ENCODE data around the gene CCDC78.

DNA sequence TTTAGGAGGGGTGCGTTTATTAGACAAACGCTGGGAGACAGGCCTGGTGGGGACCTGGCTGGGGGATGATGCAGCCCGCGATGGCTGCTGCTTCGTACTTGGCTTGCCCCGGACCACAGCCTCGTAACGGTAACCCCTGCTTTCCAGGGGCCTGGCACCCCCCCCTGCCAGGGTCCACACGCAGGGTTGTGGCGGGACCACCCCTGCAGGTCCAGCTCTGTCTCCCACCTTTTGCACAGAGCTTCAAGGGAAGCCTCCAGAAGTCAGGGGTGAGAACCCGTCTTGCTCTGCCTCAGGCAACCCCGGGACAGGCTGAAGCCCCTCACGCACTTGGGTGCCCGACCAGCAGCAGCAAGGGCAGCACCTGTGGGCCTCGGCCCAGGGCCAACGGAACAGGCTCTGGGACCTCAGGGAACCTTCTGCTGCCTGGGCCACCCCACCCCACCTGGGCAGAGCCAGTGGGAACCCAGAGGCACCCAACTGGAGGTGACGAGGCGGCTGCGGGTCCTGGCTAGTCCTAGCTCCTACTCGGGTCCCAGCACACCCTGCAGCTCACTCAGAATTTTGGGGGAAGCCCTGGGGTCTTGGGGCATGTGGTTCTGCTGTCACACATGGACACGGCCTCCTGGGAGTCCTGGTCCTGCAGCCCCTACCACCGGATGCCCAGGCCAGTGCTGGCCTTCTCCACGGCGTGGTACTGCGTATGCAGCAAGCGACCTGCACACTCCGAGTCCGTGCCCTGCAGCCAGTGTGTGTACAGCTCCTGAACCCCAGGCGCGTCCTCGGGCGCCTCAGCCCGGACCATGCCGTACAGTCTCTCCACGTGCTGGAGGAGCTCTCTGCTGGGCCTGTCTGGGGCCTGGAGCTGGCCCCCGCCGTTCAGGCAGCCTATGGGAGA is 3.8 kb upstream of the CCDC78 start:
- TF ChIP-seq, protein P1, sequence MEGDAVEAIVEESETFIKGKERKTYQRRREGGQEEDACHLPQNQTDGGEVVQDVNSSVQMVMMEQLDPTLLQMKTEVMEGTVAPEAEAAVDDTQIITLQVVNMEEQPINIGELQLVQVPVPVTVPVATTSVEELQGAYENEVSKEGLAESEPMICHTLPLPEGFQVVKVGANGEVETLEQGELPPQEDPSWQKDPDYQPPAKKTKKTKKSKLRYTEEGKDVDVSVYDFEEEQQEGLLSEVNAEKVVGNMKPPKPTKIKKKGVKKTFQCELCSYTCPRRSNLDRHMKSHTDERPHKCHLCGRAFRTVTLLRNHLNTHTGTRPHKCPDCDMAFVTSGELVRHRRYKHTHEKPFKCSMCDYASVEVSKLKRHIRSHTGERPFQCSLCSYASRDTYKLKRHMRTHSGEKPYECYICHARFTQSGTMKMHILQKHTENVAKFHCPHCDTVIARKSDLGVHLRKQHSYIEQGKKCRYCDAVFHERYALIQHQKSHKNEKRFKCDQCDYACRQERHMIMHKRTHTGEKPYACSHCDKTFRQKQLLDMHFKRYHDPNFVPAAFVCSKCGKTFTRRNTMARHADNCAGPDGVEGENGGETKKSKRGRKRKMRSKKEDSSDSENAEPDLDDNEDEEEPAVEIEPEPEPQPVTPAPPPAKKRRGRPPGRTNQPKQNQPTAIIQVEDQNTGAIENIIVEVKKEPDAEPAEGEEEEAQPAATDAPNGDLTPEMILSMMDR (IDR thresholded peaks at IDR 0.05), result no peak
- no peak for TF ChIP-seq POLR2AphosphoS5 (IDR thresholded peaks at IDR 0.05)
